GM19035 (cell line): Measurements from ENCODE around the gene FNIP1.
"Not testable (repeated sequence)": the region's sequence is repeated elsewhere in the genome, so short reads cannot be mapped to it uniquely, and the experiment has no call there.

ENCODE experiments used
- ATAC-seq: cut with Tn5 transposase; IDR thresholded peaks from one replicate; pipeline ENCODE4 v1.9.1; 2021; ENCODE audit not compliant: unreplicated experiment

Gene FNIP1

GRCh38 chr5:131787736-131788135 is 9.1 kb downstream of the FNIP1 start:
- no peak for ATAC-seq

DNA sequence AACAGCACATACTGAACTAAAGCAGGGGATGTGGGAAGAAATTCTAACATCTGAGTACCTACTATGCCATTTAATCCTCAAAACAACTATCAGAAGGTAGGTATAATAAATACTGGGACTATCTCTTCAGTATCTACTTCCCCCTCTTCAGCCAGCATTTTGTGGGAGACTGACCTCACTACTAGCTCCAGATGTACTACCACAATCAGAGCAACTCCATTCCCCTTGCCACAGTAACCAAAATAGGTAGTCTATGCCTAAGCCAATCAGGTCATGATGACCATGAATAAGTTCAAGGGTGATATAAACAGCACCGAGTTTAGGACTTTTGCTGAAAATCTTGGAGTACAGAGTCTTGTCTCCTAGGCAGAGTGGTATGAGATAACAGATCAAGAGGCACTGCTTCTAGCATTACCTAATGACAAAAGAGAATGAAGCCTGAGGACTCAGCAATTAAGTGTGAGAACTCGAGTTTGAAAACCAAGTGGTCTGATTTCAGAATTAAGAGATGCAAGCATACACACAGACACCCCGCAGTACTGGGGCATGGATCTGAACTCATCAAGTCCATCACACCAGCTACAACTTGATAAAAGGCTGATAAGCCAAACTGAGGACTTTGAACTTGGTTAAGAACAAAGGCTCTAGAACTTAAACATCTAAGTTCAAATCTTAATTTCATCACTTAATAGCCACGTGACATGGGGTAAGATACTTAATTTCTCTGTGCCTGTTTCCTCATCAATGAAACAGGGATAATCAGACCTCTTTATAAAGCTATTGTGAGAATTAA is 9.7 kb downstream of the FNIP1 start:
- ATAC-seq: no peak

DNA sequence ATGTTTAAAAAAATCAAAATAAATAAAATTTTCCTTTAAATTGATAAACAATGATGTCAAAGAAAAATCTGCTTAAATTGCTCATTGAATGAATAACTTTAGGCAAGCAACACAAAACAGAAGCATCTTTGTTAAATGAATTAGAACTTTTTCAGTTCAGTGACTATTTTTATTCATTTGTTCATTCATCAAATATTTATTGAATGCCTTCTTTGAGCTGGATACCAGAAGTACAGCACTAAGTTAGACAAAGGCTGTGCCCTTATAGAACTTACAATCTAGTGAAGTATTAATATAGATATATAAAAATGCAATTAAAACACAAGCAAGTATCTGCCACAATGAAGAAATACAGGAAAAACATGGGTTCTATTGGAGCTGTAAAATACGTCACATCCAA is 10.8 kb downstream of the FNIP1 start:
- no peak for ATAC-seq

GRCh38 chr5:131783874-131784273 is 12.9 kb downstream of the FNIP1 start:
- no peak for ATAC-seq

- ATAC-seq: no peak
Observed at GRCh38 chr5:131783357-131783756, 13.5 kb downstream of the FNIP1 start.

DNA sequence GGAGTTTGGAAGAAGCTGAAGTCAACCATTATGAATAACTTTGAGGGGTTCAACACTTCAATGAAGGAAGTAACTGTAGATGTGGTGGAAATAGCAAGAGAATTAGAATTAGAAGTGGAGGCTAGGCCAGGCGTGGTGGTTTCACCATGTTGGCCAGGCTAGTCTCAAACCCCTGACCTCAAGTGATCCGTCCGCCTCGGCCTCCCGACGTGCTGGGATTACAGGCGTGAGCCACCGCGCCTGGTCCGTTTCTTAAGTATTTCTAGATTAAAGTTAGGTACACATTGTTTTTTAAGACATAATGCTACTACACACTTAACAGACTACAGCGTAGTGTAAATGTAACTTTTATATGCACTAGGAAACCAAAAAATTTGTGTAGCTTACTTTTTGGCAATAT is 14.1 kb downstream of the FNIP1 start:
- ATAC-seq: no peak

DNA sequence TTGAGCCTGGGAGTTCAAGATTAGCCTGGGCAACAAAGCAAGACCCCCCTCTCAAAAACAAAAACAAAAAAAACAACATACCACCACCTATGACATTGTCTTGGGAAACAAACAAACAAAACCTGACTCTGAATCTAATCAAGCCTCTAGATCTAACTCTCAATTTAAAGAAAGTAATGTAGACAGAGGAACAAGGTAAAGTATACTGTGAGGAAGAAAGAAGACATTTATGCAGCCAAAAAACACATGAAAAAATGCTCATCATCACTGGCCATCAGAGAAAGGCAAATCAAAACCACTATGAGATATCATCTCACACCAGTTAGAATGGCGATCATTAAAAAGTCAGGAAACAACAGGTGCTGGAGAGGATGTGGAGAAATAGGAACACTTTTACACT is 18.7 kb downstream of the FNIP1 start:
- not testable (repeated sequence) for ATAC-seq

GRCh38 chr5:131776450-131776849 is 20.4 kb downstream of the FNIP1 start:
- ATAC-seq: no peak

- ATAC-seq: no peak
Observed at GRCh38 chr5:131774652-131775367, 22.0 kb downstream of the FNIP1 start.

GRCh38 chr5:131773805-131774204 is 23.0 kb downstream of the FNIP1 start:
- ATAC-seq: no peak

GRCh38 chr5:131771692-131772091 is 25.1 kb downstream of the FNIP1 start:
- no peak for ATAC-seq

DNA sequence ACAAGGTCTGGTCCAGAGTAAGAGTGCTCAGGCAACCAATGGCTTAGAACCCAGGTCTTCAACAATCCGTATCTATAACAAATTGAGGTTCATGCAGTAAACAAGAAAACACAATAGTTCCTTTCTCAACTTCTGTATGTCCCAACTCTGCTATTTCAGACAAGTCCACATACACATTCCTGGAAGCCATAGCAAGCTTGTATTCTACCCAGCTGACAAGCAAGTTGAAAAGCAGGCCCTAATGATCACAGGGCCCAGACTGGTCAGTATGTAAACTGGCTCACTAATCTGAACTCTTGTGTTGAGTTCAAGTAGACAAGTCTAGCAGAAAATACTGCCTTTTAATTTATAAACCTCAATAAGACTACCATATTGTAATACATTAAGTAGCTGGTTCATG is 26.9 kb downstream of the FNIP1 start:
- no peak for ATAC-seq

- no peak for ATAC-seq
Observed at GRCh38 chr5:131769336-131769735, 27.5 kb downstream of the FNIP1 start.

DNA sequence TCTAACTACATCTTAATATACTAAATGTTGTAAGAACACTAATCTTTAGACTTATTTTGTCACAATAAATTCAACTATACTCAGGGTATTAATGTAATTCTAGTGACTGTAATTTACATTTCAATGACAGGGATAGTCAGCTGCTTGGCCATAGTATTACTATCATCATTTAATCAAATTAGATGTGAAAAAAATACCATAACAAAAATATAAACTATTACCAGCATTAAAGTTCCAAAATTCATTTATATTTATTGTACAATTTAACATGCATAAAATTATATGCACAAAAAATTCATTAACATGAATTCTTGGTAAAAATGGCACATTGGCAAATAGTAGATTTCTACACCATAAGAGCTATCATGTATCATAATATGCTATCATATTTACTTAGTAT is 28.9 kb downstream of the FNIP1 start:
- no peak for ATAC-seq

DNA sequence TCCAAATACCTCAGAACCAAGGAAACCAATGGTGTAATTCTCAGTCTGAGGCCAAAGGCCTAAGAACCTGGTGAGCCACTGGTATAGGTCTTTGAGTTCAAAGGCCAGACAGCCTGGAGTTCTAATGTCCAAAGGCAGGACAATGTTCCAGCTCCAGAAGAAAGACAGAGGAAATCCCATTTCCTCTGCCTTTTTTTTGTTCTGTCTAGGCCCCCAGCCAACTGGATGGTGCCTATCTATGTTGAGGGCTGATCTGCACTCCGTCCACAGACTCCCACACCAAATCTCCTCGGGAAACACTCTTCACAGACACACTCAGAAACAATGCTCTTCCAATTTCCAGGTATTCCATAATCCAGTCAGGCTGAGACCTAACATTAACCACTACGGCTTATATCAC is 30.1 kb downstream of the FNIP1 start:
- no peak for ATAC-seq

- no peak for ATAC-seq
Observed at GRCh38 chr5:131765261-131765660, 31.6 kb downstream of the FNIP1 start.

- ATAC-seq: no peak
Observed at GRCh38 chr5:131763968-131764367, 32.8 kb downstream of the FNIP1 start.

GRCh38 chr5:131760793-131761192 is 36.0 kb downstream of the FNIP1 start:
- no peak for ATAC-seq

- no peak for ATAC-seq
Observed at GRCh38 chr5:131759704-131760103, 37.1 kb downstream of the FNIP1 start.

DNA sequence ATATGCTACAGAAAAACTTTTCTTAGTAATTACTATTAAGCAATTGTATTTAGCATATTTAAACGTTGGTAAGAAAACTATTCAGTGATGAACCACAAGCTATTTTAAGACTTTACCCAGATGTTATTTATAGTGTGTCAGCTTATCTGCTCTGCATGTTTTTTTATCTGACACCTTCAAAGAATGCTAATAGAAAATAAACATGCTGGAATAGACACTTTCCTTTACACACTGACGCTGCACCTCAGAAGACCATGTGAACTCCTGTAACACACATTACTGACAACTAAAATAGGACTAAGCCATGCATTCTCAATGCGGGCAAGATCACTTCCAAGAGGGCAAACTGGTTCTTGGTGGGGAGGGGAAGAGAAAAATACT is 38.3 kb downstream of the FNIP1 start:
- ATAC-seq: no peak

- ATAC-seq: no peak
Observed at GRCh38 chr5:131757830-131758519, 38.8 kb downstream of the FNIP1 start.

- no peak for ATAC-seq
Observed at GRCh38 chr5:131756942-131757341, 39.9 kb downstream of the FNIP1 start.
